ENCODE results near the gene DCLK3. TPM values are rescaled to one million over a fixed set of nuclear protein-coding genes. Genes with fewer than 3 reads are reported as not detected.

Gene DCLK3
- total and polyA plus RNA-seq, 10 donors = 0.02 TPM; not detected in 9

- Histone ChIP-seq H3K9me3 (no peaks in the 10 kb centered on the region), H3K36me3 (no peaks in the 10 kb centered on the region), H3K27ac (no peak overlapping the region), H3K4me1 (no peaks in the 10 kb centered on the region), H3K4me3 (no peak overlapping the region), H3K27me3 (replicated peaks in 1 of 7) (no peaks in the 10 kb centered on the region)
- intact Hi-C loops (cut with DNase I; ENCODE audit: low total_unique reads) = no loop called here
- no peak for DNase-seq
- TF ChIP-seq POLR2AphosphoS5 (IDR thresholded peaks at IDR 0.05) = no peak
- TF ChIP-seq, protein P1, sequence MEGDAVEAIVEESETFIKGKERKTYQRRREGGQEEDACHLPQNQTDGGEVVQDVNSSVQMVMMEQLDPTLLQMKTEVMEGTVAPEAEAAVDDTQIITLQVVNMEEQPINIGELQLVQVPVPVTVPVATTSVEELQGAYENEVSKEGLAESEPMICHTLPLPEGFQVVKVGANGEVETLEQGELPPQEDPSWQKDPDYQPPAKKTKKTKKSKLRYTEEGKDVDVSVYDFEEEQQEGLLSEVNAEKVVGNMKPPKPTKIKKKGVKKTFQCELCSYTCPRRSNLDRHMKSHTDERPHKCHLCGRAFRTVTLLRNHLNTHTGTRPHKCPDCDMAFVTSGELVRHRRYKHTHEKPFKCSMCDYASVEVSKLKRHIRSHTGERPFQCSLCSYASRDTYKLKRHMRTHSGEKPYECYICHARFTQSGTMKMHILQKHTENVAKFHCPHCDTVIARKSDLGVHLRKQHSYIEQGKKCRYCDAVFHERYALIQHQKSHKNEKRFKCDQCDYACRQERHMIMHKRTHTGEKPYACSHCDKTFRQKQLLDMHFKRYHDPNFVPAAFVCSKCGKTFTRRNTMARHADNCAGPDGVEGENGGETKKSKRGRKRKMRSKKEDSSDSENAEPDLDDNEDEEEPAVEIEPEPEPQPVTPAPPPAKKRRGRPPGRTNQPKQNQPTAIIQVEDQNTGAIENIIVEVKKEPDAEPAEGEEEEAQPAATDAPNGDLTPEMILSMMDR (IDR thresholded peaks at IDR 0.05 in 8 of 11, conservative IDR thresholded peaks at IDR 0.05 in 3 of 11) = no peak
- TF ChIP-seq POLR2A (IDR thresholded peaks at IDR 0.05) = no peak
- WGBS, 5 donors = 83 to 96% (median 90%) methylated on average over 4 of the region's 4 CpGs
Measured at GRCh38 chr3:36689560-36689959, 74.8 kb downstream of the DCLK3 start.

- no peaks in the 10 kb centered on the region for H3K4me1 ChIP-seq
- no peak for DNase-seq
- no peaks in the 10 kb centered on the region for H3K36me3 ChIP-seq
- 55 to 77% (median 65%) methylated on average over 2 of the region's 2 CpGs for WGBS, 5 donors
- H3K4me3 ChIP-seq = no peak overlapping the region
- no peak overlapping the region for H3K27ac ChIP-seq
- intact Hi-C loops (cut with DNase I; ENCODE audit: low total_unique reads) = no loop called here
- H3K9me3 ChIP-seq = no peaks in the 10 kb centered on the region
- H3K27me3 ChIP-seq (replicated peaks in 1 of 7) = no peaks in the 10 kb centered on the region
- TF ChIP-seq POLR2AphosphoS5 (IDR thresholded peaks at IDR 0.05) (no peak), POLR2A (IDR thresholded peaks at IDR 0.05) (no peak)
- TF ChIP-seq, protein P1 (IDR thresholded peaks at IDR 0.05 in 8 of 11, conservative IDR thresholded peaks at IDR 0.05 in 3 of 11) = no peak
Measured at GRCh38 chr3:36688815-36689214, 75.5 kb downstream of the DCLK3 start.

DNA sequence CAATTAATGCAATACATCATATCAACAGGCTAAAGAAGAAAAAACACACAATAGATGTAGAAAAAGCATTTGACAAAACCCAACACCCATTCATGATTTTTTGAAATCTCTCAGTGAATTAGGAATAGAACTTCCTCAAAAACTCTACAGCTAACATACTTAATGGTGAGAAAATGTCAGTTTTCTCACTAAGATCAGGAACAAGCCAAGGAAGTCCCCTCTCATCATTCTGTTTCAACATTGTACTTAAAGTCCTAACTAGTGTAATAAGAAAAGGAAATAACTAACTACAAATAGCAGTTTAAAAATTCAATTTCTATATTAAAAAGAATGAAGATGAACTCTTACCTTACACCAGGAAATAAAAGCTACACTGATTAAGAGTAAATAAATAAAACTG lies 77.8 kb downstream of the DCLK3 start:
- peaks cover 0 to 11% (median 6%) of the 10 kb centered on the region in 8 donors for H3K9me3 ChIP-seq
- H3K27ac ChIP-seq = no peak overlapping the region
- no peaks in the 10 kb centered on the region for H3K36me3 ChIP-seq
- TF ChIP-seq, protein P1 (IDR thresholded peaks at IDR 0.05 in 8 of 11, conservative IDR thresholded peaks at IDR 0.05 in 3 of 11) = no peak
- TF ChIP-seq POLR2A (IDR thresholded peaks at IDR 0.05) = no peak
- TF ChIP-seq POLR2AphosphoS5 (IDR thresholded peaks at IDR 0.05) = no peak
- no peaks in the 10 kb centered on the region for H3K4me1 ChIP-seq
- intact Hi-C loops (cut with DNase I; ENCODE audit: low total_unique reads) = no loop called here
- no peaks in the 10 kb centered on the region for H3K27me3 ChIP-seq (replicated peaks in 1 of 7)
- no peak overlapping the region for H3K4me3 ChIP-seq
- no peak for DNase-seq

GRCh38 chr3:36681867-36682266 lies 82.5 kb downstream of the DCLK3 start:
- no peak for TF ChIP-seq POLR2A (IDR thresholded peaks at IDR 0.05)
- no peak overlapping the region for H3K27ac ChIP-seq
- H3K9me3 ChIP-seq = peaks cover 0 to 56% (median 52%) of the 10 kb centered on the region in 8 donors
- H3K27me3 ChIP-seq (replicated peaks in 1 of 7) = no peaks in the 10 kb centered on the region
- intact Hi-C loops (cut with DNase I; ENCODE audit: low total_unique reads) = no loop called here
- no peak overlapping the region for H3K4me3 ChIP-seq
- no peak for DNase-seq
- H3K36me3 ChIP-seq = no peaks in the 10 kb centered on the region
- 35 to 71% (median 67%) methylated on average over 1 of the region's 1 CpG for WGBS, 5 donors
- no peaks in the 10 kb centered on the region for H3K4me1 ChIP-seq

DNA sequence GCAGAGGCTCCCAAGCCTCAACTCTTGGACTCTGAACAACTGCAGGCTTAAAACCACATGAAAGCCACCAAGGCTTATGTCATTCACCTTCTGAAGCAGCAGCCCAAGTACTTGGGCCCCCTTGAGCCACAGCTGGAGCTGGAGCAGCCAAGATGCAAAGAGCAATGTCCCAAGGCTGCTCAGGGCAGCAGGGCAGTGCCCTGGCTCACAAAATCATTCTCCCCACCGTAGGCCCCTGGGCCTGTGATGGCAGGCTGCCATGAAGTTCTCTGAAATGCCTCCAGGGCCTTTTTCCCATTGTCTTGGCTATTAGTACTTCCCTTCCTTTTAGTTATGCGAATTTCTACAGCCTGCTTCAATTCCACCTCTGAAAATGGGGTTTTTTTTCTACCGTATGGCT lies 83.4 kb downstream of the DCLK3 start:
- H3K27me3 ChIP-seq (replicated peaks in 1 of 7) = no peaks in the 10 kb centered on the region
- H3K36me3 ChIP-seq = no peaks in the 10 kb centered on the region
- peaks cover 0 to 58% (median 53%) of the 10 kb centered on the region in 8 donors for H3K9me3 ChIP-seq
- intact Hi-C loops (cut with DNase I; ENCODE audit: low total_unique reads) = no loop called here
- TF ChIP-seq POLR2A (IDR thresholded peaks at IDR 0.05) = no peak
- TF ChIP-seq, protein P1 (IDR thresholded peaks at IDR 0.05 in 8 of 11, conservative IDR thresholded peaks at IDR 0.05 in 3 of 11) = no peak
- no peak for TF ChIP-seq POLR2AphosphoS5 (IDR thresholded peaks at IDR 0.05)
- WGBS, 5 donors = 74 to 85% (median 80%) methylated on average over 3 of the region's 3 CpGs
- no peak overlapping the region for H3K27ac ChIP-seq
- H3K4me3 ChIP-seq = no peak overlapping the region
- DNase-seq = no peak
- no peaks in the 10 kb centered on the region for H3K4me1 ChIP-seq

Data from spleen (tissue), 11 donors.